DOHH2 (cell line): ENCODE results near the gene DIP2B.

Experiments used
- CTCF ChIP-seq: fragments of 200-600 bp; sonication (generic); IDR thresholded peaks from one replicate; pipeline ENCODE4 v1.5.1; 2014; ENCODE audit warnings: antibody characterized with exemption, mild to moderate bottlenecking, low read depth, low read length; ENCODE audit not compliant: poor library complexity, severe bottlenecking
- EZH2phosphoT487 ChIP-seq: fragments of 200-600 bp; sonication (generic); IDR thresholded peaks from 2 replicates; pipeline ENCODE4 v1.6.1; 2017; ENCODE audit warnings: borderline replicate concordance, mild to moderate bottlenecking, antibody characterized with exemption, low read length, moderate library complexity, mixed read lengths

- TF ChIP-seq CTCF (no peak), EZH2phosphoT487 (no peak)
Observed at GRCh38 chr12:50523772-50524171, 19.0 kb downstream of the DIP2B start.
